K562 (cell line): ENCODE data around the gene KCNC3. TPM values are rescaled to one million over a fixed set of nuclear protein-coding genes. Genes with fewer than 3 reads are reported as not detected.
A peak's percentile ranks its signal among the peaks of the same experiment; 100 is the strongest.

Experiments used
- ATAC-seq: fragments of 200-7000 bp; cut with Tn5 transposase; 3 replicates; pipeline ENCODE4 v1.9.1; 2020; ENCODE audit warnings: moderate library complexity
- BruUV-seq: library from RNA; stranded (reverse); fragments of 400-500 nt; replicated peaks from 2 replicates; lab custom pipeline; 2021; lab: Mats Ljungman, UMichigan
- CTCF ChIA-PET: fragments of 300-600 bp; formaldehyde crosslinking; extraction: SDS; loops from one replicate; lab custom pipeline; 2021; ENCODE audit warnings: low intra/inter-chr PET ratio; lab: Yijun Ruan, JAX
- POLR2A ChIA-PET: fragments of 300-600, 350-650 bp; sonication (Branson Sonifier 250); formaldehyde crosslinking; extraction: SDS; loops from one replicate; lab custom pipeline; 2021; ENCODE audit warnings: antibody characterized with exemption, inconsistent platforms; lab: Yijun Ruan, JAX
- DNase-seq, 4 experiments: peaks; one replicate each; pipeline versions ENCODE4 v3.0.0 to v3.0.0-alpha.2; 2011 to 2018; ENCODE audit warnings: low spot score in 3 of 4, mixed read lengths in 3 of 4; ENCODE audit errors: extremely low read depth in 1 of 4
- FAIRE-seq: peaks from 2 replicates; lab custom pipeline; 2011; peaks lifted over from hg19 to GRCh38; lab: Jason Lieb, UNC
- H2AFZ ChIP-seq: 2 replicates; pipeline ENCODE4 v1.6.0; 2011; ENCODE audit warnings: low read depth, low read length, control low read depth, inconsistent platforms
- H3K27ac ChIP-seq: fragments of 200-600 bp; 3 replicates; pipeline ENCODE4 v1.8.0; 2011; ENCODE audit warnings: low read depth, mild to moderate bottlenecking, control low read depth, inconsistent platforms, low read length, moderate library complexity, mixed read lengths; ENCODE audit errors: extremely low read depth
- H3K27me3 ChIP-seq, 2 experiments: fragments of 300-600 bp in 1 of 2; 2 replicates in 1 of 2; 3 replicates in 1 of 2; pipeline versions ENCODE4 v1.6.0 to v1.8.0; 2011; ENCODE audit warnings: inconsistent platforms in 2 of 2, low read length in 2 of 2, mild to moderate bottlenecking in 1 of 2, mixed read lengths in 1 of 2, moderate library complexity in 1 of 2; ENCODE audit not compliant: control insufficient read depth in 2 of 2, insufficient read depth in 2 of 2
- H3K36me3 ChIP-seq: fragments of 300-600 bp; 3 replicates; pipeline ENCODE4 v1.8.0; 2011; ENCODE audit warnings: mild to moderate bottlenecking, low read length, inconsistent platforms; ENCODE audit not compliant: control insufficient read depth, insufficient read depth
- H3K4me1 ChIP-seq, 2 experiments: fragments of 200-600 bp in 1 of 2; replicated peaks in 1 of 2; 2 replicates in 1 of 2; 3 replicates in 1 of 2; pipeline versions ENCODE4 v1.5.1 to v1.8.0; 2011; ENCODE audit warnings: inconsistent platforms in 2 of 2, low read length in 2 of 2, mild to moderate bottlenecking in 1 of 2, mixed read lengths in 1 of 2, moderate library complexity in 1 of 2; ENCODE audit not compliant: control insufficient read depth in 2 of 2, insufficient read depth in 2 of 2
- H3K4me2 ChIP-seq: 2 replicates; pipeline ENCODE4 v1.6.1; 2011; ENCODE audit warnings: low read length, control low read depth, inconsistent platforms, mixed read lengths; ENCODE audit not compliant: insufficient read depth
- H3K4me3 ChIP-seq: fragments of 200-600 bp; sonication (generic), shearing (Covaris generic); 2 replicates; pipeline ENCODE4 v1.5.1; 2016; ENCODE audit warnings: control low read depth, inconsistent platforms
- H3K79me2 ChIP-seq: fragments of 200-600 bp; 3 replicates; pipeline ENCODE4 v1.8.0; 2011; ENCODE audit warnings: low read length, inconsistent platforms; ENCODE audit not compliant: control insufficient read depth, insufficient read depth
- H3K9ac ChIP-seq, 2 experiments: 2 replicates each; pipeline versions ENCODE4 v1.6.0 to v1.6.1; 2011; ENCODE audit warnings: low read depth in 2 of 2, low read length in 2 of 2, control low read depth in 1 of 2, inconsistent platforms in 1 of 2, mild to moderate bottlenecking in 1 of 2, mixed read lengths in 1 of 2; ENCODE audit not compliant: insufficient read depth in 1 of 2
- H3K9me1 ChIP-seq: one replicate; pipeline ENCODE4 v1.6.0; 2011; ENCODE audit warnings: inconsistent platforms, mild to moderate bottlenecking, low read length, moderate library complexity; ENCODE audit not compliant: control insufficient read depth, insufficient read depth
- H3K9me3 ChIP-seq: replicated peaks from 2 replicates; pipeline ENCODE4 v1.5.1; 2011; ENCODE audit warnings: low read depth, low read length, inconsistent platforms; ENCODE audit not compliant: control insufficient read depth, insufficient read depth
- H4K20me1 ChIP-seq: replicated peaks from 2 replicates; pipeline ENCODE4 v1.6.1; 2011; ENCODE audit warnings: low read length, inconsistent platforms, mixed read lengths; ENCODE audit not compliant: control insufficient read depth, insufficient read depth
- CTCF ChIP-seq, 3 experiments: IDR thresholded peaks in 2 of 3; conservative IDR thresholded peaks in 1 of 3; 2 replicates each; pipeline ENCODE4 v1.5.1; 2011 to 2012; ENCODE audit warnings: low read length in 3 of 3, mild to moderate bottlenecking in 3 of 3, control low read depth in 2 of 3, improper control_type of control experiment in 1 of 3, inconsistent platforms in 1 of 3, low read depth in 1 of 3, mixed read lengths in 1 of 3, moderate library complexity in 1 of 3; ENCODE audit not compliant: insufficient read depth in 2 of 3
- CUX1 ChIP-seq: fragments of 200-800 bp; sonication (Bioruptor generic); IDR thresholded peaks from 2 replicates; pipeline ENCODE4 v1.6.1; 2016; ENCODE audit warnings: missing genetic modification characterization, missing compliant biosample characterization
- U2AF2 ChIP-seq: fragments of 200-400 bp; formaldehyde crosslinking; optimal IDR thresholded peaks from 2 replicates; pipeline ENCODE3; 2017; ENCODE audit warnings: low read depth, mild to moderate bottlenecking, low read length
- XRCC5 ChIP-seq: fragments of 200-400 bp; formaldehyde crosslinking; IDR thresholded peaks from 2 replicates; pipeline ENCODE4 v1.6.1; 2017; ENCODE audit warnings: low read depth, mild to moderate bottlenecking, low read length
- ZNF146 ChIP-seq: IDR thresholded peaks from one replicate; pipeline ENCODE4 v1.6.1; 2018; ENCODE audit warnings: missing compliant biosample characterization; ENCODE audit not compliant: unreplicated experiment
- ZNF518B ChIP-seq: fragments of 250-450 bp; sonication (Bioruptor Pico); IDR thresholded peaks from 2 replicates; pipeline ENCODE4 v1.5.0; 2021; ENCODE audit warnings: mild to moderate bottlenecking, moderate library complexity
- WGBS: fragments of 100-300 bp; shearing (Covaris generic); methylation state at CpG from one replicate; pipeline ENCODE4 v1.1.6; 2016; ENCODE audit warnings: low coverage, mixed read lengths; ENCODE audit not compliant: insufficient coverage; ENCODE audit errors: missing lambda C conversion rate; 5-methylcytosine and 5-hydroxymethylcytosine counted together
- in situ Hi-C: fragments of 300-500 bp; cut with MboI; formaldehyde crosslinking; loops from 4 replicates; pipeline ENCODE4 v1.15.0; 2018; ENCODE audit warnings: inconsistent platforms, mixed read lengths
- intact Hi-C: fragments of 100-400 bp; cut with micrococcal nuclease; formaldehyde crosslinking; loops from 2 replicates; pipeline ENCODE4 v1.14.2; 2022
- polyA plus RNA-seq, 8 experiments: library from polyadenylated mRNA; depleted of rRNA in 4 of 8; stranded (reverse) in 5 of 8; unstranded in 3 of 8; fragments of >200 nt; fragmentation: Nextera tagmentation in 2 of 8; fragmentation: Illumina TruSeq in 1 of 8; extraction: Ambion mirVana in 2 of 8; extraction: Trizol in 1 of 8; gene quantifications; 2 replicates each; pipeline versions ENCODE4 v1.2.1 to v1.2.3, GENCODE V29; 2011 to 2014; ENCODE audit warnings: inconsistent platforms in 1 of 8, missing spikeins in 1 of 8
- total RNA-seq, 7 experiments: library from RNA; depleted of rRNA in 6 of 7; stranded (reverse); fragments of >200 nt in 6 of 7; fragmentation: Illumina TruSeq in 2 of 7; extraction: Trizol in 2 of 7; gene quantifications; 2 replicates each; pipeline versions ENCODE4 v1.2.1 to v1.2.3, GENCODE V29; 2011 to 2021; ENCODE audit warnings: low replicate concordance in 1 of 7

Gene KCNC3
- total and polyA plus RNA-seq, 9 of the 15 experiments (the other 6 are each of a cell fraction or from before 2014, with no cell fraction given): 0.03 to 26.2 (median 2.0) TPM

GRCh38 chr19:50290011-50290410 is 39.2 kb downstream of the KCNC3 start:
- H4K20me1 ChIP-seq: 0 out of 2 replicates have a peak, but pooled peaks cover 9% of the 10 kb centered on the region
- H3K9me1 ChIP-seq: no peaks in the 10 kb centered on the region
- no peaks in the 10 kb centered on the region for H3K36me3 ChIP-seq
- CTCF ChIA-PET: no interaction called here
- H3K4me2 ChIP-seq: no peak overlapping the region
- FAIRE-seq (no peak), ATAC-seq (peak; percentile 67; the same call in 1 of the 3 replicates), DNase-seq (peak in 2 of 4 experiments; percentile 49 to 61)
- no peak overlapping the region for H3K4me3 ChIP-seq
- no peak for TF ChIP-seq ZNF518B (CRISPR knock-in tag)
- peak; percentile 22 to 43 (median 27); a peak in 3 of 6 replicates for TF ChIP-seq CTCF (IDR thresholded peaks at IDR 0.05 in 2 of 3, conservative IDR thresholded peaks at IDR 0.05 in 1 of 3; ENCODE audit: insufficient read depth in 2 of 3, low read depth in 1 of 3, low read length in 3 of 3)
- TF ChIP-seq XRCC5: no peak
- no peak for TF ChIP-seq U2AF2
- TF ChIP-seq ZNF146: no peak
- TF ChIP-seq CUX1 (CRISPR knock-in tag): no peak
- WGBS: 0% methylated on average over 5 of the region's 6 CpGs
- H3K27me3 ChIP-seq: peaks cover 7 to 63% of the 10 kb centered on the region in 2 experiments
- intact Hi-C loops (no loop called here), in situ Hi-C loops (no loop called here)
- POLR2A ChIA-PET: interaction anchor here (0.6 kb wide), 1 partner anchor 80 kb away, joined by 3 read pairs; no protein-coding TSS in a partner anchor
- no peak overlapping the region for H3K27ac ChIP-seq
- H2AFZ ChIP-seq: no peak overlapping the region
- peaks cover 0 to 18% of the 10 kb centered on the region in 2 experiments; a peak in 3 of 5 replicates for H3K4me1 ChIP-seq
- H3K9ac ChIP-seq: no peak overlapping the region
- H3K79me2 ChIP-seq: no peaks in the 10 kb centered on the region
- no TSS peak for BruUV-seq
- H3K9me3 ChIP-seq: peaks cover 8% of the 10 kb centered on the region
